VCaP (cell line): ENCODE results near the gene DYRK2.

Source experiments
- H3K27ac ChIP-seq: fragments of 450-650 bp; 2 replicates; pipeline ENCODE4 v1.5.1; 2017
- CTCF ChIP-seq: fragments of 450-650 bp; conservative IDR thresholded peaks from 2 replicates; pipeline ENCODE4 v1.5.1; 2017; ENCODE audit warnings: mild to moderate bottlenecking, moderate library complexity

The DYRK2 gene

GRCh38 chr12:67681941-67682620 is 33.5 kb downstream of the DYRK2 start:
- H3K27ac ChIP-seq, result no peak overlapping the region
- no peak for TF ChIP-seq CTCF

- no peak for TF ChIP-seq CTCF
Measured at GRCh38 chr12:67689385-67689784, 40.8 kb downstream of the DYRK2 start.

GRCh38 chr12:67690656-67691055 is 42.1 kb downstream of the DYRK2 start:
- H3K27ac ChIP-seq, result no peak overlapping the region
- TF ChIP-seq CTCF, result no peak

More at GRCh38 chr12:67689385-67689784, 40.8 kb downstream of the DYRK2 start:
- no peak overlapping the region for H3K27ac ChIP-seq

GRCh38 chr12:67691220-67691619 is 42.7 kb downstream of the DYRK2 start:
- TF ChIP-seq CTCF, result no peak
- H3K27ac ChIP-seq, result no peak overlapping the region

- no peak for TF ChIP-seq CTCF
- no peak overlapping the region for H3K27ac ChIP-seq
Measured at GRCh38 chr12:67692135-67692534, 43.6 kb downstream of the DYRK2 start.

- no peak overlapping the region for H3K27ac ChIP-seq
Measured at GRCh38 chr12:67692966-67693365, 44.4 kb downstream of the DYRK2 start.

GRCh38 chr12:67693894-67694293 is 45.3 kb downstream of the DYRK2 start:
- TF ChIP-seq CTCF, result no peak
- no peak overlapping the region for H3K27ac ChIP-seq

More at GRCh38 chr12:67692966-67693365, 44.4 kb downstream of the DYRK2 start:
- TF ChIP-seq CTCF, result no peak
